ENCODE results near the gene NR6A1. TPM values are rescaled to one million over a fixed set of nuclear protein-coding genes. Genes with fewer than 3 reads are reported as not detected.

Gene NR6A1
- total and polyA plus RNA-seq, 10 donors: 0.14 to 3.7 (median 1.9) TPM

- TF ChIP-seq POLR2A (IDR thresholded peaks at IDR 0.05) (no peak), POLR2AphosphoS5 (IDR thresholded peaks at IDR 0.05) (no peak), CTCF (IDR thresholded peaks at IDR 0.05 in 8 of 11, conservative IDR thresholded peaks at IDR 0.05 in 3 of 11) (no peak)
- Histone ChIP-seq H3K36me3 (no peaks in the 10 kb centered on the region), H3K4me3 (no peak overlapping the region), H3K9me3 (no peaks in the 10 kb centered on the region), H3K27ac (no peak overlapping the region), H3K4me1 (peaks cover 0 to 25% (median 2%) of the 10 kb centered on the region in 6 donors), H3K27me3 (replicated peaks in 1 of 7) (peaks cover 0 to 29% (median 0%) of the 10 kb centered on the region in 7 donors)
- no peak for DNase-seq
- 33 to 48% (median 41%) methylated on average over 4 of the region's 4 CpGs for WGBS, 5 donors
- intact Hi-C loops (cut with DNase I; ENCODE audit: low total_unique reads): no loop called here
Measured at GRCh38 chr9:124754289-124754688, 16.8 kb downstream of the NR6A1 start.

- intact Hi-C loops (cut with DNase I; ENCODE audit: low total_unique reads): no loop called here
- H3K4me3 ChIP-seq: no peak overlapping the region
- H3K27me3 ChIP-seq (replicated peaks in 1 of 7): peaks cover 0 to 29% (median 0%) of the 10 kb centered on the region in 7 donors
- DNase-seq: no peak
- H3K9me3 ChIP-seq: no peaks in the 10 kb centered on the region
- H3K4me1 ChIP-seq: peaks cover 0 to 12% (median 0%) of the 10 kb centered on the region in 6 donors
- TF ChIP-seq POLR2AphosphoS5 (IDR thresholded peaks at IDR 0.05) (no peak), POLR2A (IDR thresholded peaks at IDR 0.05) (no peak), CTCF (IDR thresholded peaks at IDR 0.05 in 8 of 11, conservative IDR thresholded peaks at IDR 0.05 in 3 of 11) (no peak)
- no peaks in the 10 kb centered on the region for H3K36me3 ChIP-seq
- no peak overlapping the region for H3K27ac ChIP-seq
- WGBS, 5 donors: 76 to 91% (median 87%) methylated on average over 1 of the region's 1 CpG
Measured at GRCh38 chr9:124752967-124753366, 18.1 kb downstream of the NR6A1 start.

- Histone ChIP-seq H3K4me3 (no peak overlapping the region), H3K27me3 (replicated peaks in 1 of 7) (peaks cover 0 to 6% (median 0%) of the 10 kb centered on the region in 7 donors), H3K4me1 (no peaks in the 10 kb centered on the region), H3K27ac (no peak overlapping the region), H3K9me3 (no peaks in the 10 kb centered on the region), H3K36me3 (no peaks in the 10 kb centered on the region)
- intact Hi-C loops (cut with DNase I; ENCODE audit: low total_unique reads): no loop called here
- DNase-seq: no peak
- 73 to 91% (median 79%) methylated on average over 2 of the region's 2 CpGs for WGBS, 5 donors
- TF ChIP-seq POLR2AphosphoS5 (IDR thresholded peaks at IDR 0.05): no peak
- TF ChIP-seq POLR2A (IDR thresholded peaks at IDR 0.05): no peak
- no peak for TF ChIP-seq CTCF (IDR thresholded peaks at IDR 0.05 in 8 of 11, conservative IDR thresholded peaks at IDR 0.05 in 3 of 11)
Measured at GRCh38 chr9:124749781-124750180, 21.3 kb downstream of the NR6A1 start.

GRCh38 chr9:124749284-124749683 lies 21.8 kb downstream of the NR6A1 start:
- Histone ChIP-seq H3K27me3 (replicated peaks in 1 of 7) (peaks cover 0 to 1% (median 0%) of the 10 kb centered on the region in 7 donors), H3K27ac (no peak overlapping the region), H3K36me3 (no peaks in the 10 kb centered on the region), H3K9me3 (no peaks in the 10 kb centered on the region), H3K4me3 (no peak overlapping the region), H3K4me1 (no peaks in the 10 kb centered on the region)
- no peak for DNase-seq
- intact Hi-C loops (cut with DNase I; ENCODE audit: low total_unique reads): no loop called here
- WGBS, 5 donors: 87 to 94% (median 93%) methylated on average over 3 of the region's 3 CpGs
- TF ChIP-seq POLR2A (IDR thresholded peaks at IDR 0.05): no peak
- no peak for TF ChIP-seq POLR2AphosphoS5 (IDR thresholded peaks at IDR 0.05)
- TF ChIP-seq CTCF (IDR thresholded peaks at IDR 0.05 in 8 of 11, conservative IDR thresholded peaks at IDR 0.05 in 3 of 11): no peak
